Stimulated activated naive CD4-positive, alpha-beta T cell (primary cell): ENCODE data around the gene AUNIP.

Source experiments
- DNase-seq, 6 experiments: peaks; one replicate each; lab custom pipeline; 2025; lab: John Stamatoyannopoulos, UW

The AUNIP gene

GRCh38 chr1:25828491-25828890, 30.8 kb downstream of the AUNIP start:
- DNase-seq = no peak

GRCh38 chr1:25826571-25826970, 32.7 kb downstream of the AUNIP start:
- no peak for DNase-seq

- DNase-seq = no peak
Measured at GRCh38 chr1:25825605-25826004, 33.7 kb downstream of the AUNIP start.

- no peak for DNase-seq
Measured at GRCh38 chr1:25821630-25822091, 37.6 kb downstream of the AUNIP start.

- no peak for DNase-seq
Measured at GRCh38 chr1:25821112-25821476, 38.2 kb downstream of the AUNIP start.

GRCh38 chr1:25820247-25821111, 38.8 kb downstream of the AUNIP start:
- DNase-seq = peak; percentile 64 to 81 (median 74)

- peak; percentile 85 to 92 (median 90) for DNase-seq
Measured at GRCh38 chr1:25819491-25820246, 39.6 kb downstream of the AUNIP start, which contains the start of gene MTFR1L. Gene MTFR1L, plus strand, starts transcription at chr1:25819954. Its CDS starts 3,151 bp downstream, at chr1:25823105.

- DNase-seq = no peak
Measured at GRCh38 chr1:25818569-25818968, 40.7 kb downstream of the AUNIP start.

GRCh38 chr1:25817840-25818501, 41.3 kb downstream of the AUNIP start:
- DNase-seq = no peak

- DNase-seq = no peak
Measured at GRCh38 chr1:25816112-25816718, 43.0 kb downstream of the AUNIP start.

- no peak for DNase-seq
Measured at GRCh38 chr1:25815208-25816111, 43.8 kb downstream of the AUNIP start.

GRCh38 chr1:25814549-25815087, 44.6 kb downstream of the AUNIP start:
- no peak for DNase-seq

- no peak for DNase-seq
Measured at GRCh38 chr1:25813734-25814471, 45.4 kb downstream of the AUNIP start.

- no peak for DNase-seq
Measured at GRCh38 chr1:25813071-25813733, 46.1 kb downstream of the AUNIP start.

GRCh38 chr1:25811384-25812082, 47.7 kb downstream of the AUNIP start:
- no peak for DNase-seq

GRCh38 chr1:25810341-25811299, 48.6 kb downstream of the AUNIP start:
- peak; percentile 35 to 87 (median 76) for DNase-seq

GRCh38 chr1:25809929-25810328, 49.3 kb downstream of the AUNIP start:
- no peak for DNase-seq
